CD4-positive, alpha-beta T cell treated with Interferon gamma for 1 hour (primary cell): ENCODE data around the gene MUC6.

Experiments
- DNase-seq: peaks from one replicate; pipeline ENCODE4 v3.0.0-alpha.2; 2020

The MUC6 gene

GRCh38 chr11:1036303-1036923 is at the start of gene MUC6:
Gene MUC6 (minus strand): TSS chr11:1036718. CDS start chr11:1036655, 63 bp downstream.
- no peak for DNase-seq

DNA sequence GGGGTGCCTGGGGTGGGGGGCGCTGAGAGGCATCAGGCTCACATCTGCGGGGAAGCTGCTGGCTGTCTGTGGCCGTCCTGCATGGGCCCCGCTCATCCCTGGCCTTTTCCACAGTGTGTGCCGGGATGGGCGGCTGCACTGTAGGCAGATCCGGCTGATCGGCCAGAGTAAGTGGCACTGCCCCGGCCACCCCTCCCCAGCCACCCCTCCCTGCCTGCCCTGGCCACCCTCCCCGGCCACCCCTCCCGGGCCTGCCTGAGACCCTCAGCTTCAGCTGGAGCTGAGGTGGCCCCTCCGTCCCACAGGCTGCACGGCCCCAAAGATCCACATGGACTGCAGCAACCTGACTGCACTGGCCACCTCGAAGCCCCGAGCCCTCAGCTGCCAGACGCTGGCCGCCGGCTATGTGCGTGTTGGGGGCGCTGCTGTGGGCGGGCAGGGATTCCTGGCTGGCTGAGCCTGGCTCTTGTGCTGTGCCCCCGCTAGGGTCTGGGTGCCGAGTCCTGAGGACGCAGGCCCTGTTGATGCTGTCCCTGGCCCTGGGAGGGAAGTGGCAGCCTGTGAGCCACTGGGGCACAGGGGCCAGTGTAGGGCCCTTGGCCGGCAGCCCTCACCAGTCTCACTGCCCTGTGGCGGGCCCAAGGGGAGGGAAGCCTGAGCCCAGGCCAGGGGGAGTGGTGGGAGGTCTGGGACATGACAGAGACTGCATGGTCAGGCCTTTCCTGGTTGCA is 49.1 kb upstream of the MUC6 start:
- no peak for DNase-seq

DNA sequence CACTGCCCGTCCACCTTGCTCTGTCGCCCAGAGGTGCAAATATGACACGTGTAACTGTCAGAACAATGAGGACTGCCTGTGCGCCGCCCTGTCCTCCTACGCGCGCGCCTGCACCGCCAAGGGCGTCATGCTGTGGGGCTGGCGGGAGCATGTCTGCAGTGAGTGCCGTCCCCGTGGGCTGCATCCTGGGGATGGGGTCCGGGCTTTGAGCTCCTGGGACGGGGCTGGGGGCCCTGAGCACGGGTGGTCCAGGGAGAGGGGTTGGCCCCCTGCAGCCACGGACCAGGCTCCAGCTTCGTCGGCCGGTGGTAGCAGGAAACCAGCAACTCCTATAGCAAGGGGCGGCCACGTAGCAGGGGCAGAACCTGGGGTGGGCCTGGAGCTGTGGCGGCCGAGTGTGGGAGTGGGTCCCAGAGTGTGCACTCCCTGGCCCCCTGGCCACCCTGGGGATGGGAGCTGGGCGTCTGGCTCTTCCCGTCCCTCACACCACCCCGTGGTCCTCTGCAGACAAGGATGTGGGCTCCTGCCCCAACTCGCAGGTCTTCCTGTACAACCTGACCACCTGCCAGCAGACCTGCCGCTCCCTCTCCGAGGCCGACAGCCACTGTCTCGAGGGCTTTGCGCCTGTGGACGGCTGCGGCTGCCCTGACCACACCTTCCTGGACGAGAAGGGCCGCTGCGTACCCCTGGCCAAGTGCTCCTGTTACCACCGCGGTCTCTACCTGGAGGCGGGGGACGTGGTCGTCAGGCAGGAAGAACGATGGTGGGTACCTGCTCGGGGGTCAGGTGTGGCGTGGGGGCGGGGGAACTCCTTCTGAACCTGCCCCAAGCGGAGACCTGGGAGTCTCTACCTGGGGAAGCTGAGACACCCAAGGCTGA is 48.3 kb upstream of the MUC6 start:
- DNase-seq, result no peak

GRCh38 chr11:1083621-1084551 is 47.4 kb upstream of the MUC6 start:
- no peak for DNase-seq

GRCh38 chr11:1082728-1083620 is 46.5 kb upstream of the MUC6 start:
- DNase-seq, result no peak

- no peak for DNase-seq
These were observed 45.8 kb upstream of the MUC6 start for GRCh38 chr11:1082346-1082727.

DNA sequence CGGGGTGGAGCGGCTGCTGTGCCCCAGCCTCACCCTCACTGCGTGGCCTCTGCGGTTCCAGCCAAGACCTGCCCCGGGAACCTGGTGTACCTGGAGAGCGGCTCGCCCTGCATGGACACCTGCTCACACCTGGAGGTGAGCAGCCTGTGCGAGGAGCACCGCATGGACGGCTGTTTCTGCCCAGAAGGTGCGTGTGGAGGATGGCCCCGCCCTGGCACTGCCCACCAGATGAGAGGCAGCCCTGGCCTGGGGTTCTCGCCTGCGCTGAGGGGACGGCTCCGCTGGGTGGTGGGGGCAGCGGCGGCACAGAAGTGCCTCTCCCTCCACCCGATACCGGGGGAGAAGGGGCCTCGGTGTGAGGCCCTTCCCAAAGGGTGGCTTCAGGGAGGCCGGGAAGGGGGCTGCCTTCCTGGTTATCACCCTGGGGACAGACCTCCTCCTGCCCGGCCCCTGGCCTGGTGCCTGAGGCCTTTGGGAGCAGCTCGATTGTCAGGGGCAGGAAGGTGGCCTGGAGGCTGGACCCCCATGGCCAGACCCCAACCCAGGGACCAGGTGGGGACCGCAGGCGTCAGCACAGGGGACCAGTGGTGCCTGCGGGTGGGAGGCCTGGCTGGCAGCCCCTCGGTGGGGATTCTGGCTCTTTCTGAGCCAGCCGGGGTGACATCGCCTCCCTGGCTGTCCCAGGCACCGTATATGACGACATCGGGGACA is 45.2 kb upstream of the MUC6 start:
- DNase-seq, result no peak

- no peak for DNase-seq
These were observed 41.7 kb upstream of the MUC6 start for GRCh38 chr11:1078191-1078601.

GRCh38 chr11:1077417-1078119 is 41.0 kb upstream of the MUC6 start:
- DNase-seq, result no peak

DNA sequence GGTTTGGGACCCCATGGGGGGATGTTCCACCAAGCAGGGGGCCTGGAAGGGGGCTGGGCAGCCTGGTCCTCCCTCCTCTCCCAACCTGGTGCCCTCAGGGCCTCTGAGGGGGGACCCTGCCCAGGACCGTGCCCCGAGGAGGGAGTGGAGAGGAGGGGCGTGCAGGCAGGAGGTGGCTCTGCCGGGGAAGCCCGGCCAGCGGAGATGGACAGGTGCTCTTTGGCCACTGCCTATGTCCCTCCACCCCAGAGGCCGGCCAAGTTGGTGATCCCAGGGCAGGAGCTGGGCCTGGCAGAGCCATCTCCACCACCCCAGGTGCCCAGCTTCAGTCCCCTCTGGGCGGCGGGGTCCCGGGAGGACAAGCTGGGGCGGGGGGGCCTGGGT is 40.5 kb upstream of the MUC6 start:
- no peak for DNase-seq

- DNase-seq, result no peak
These were observed 39.6 kb upstream of the MUC6 start for GRCh38 chr11:1076061-1076665.

DNA sequence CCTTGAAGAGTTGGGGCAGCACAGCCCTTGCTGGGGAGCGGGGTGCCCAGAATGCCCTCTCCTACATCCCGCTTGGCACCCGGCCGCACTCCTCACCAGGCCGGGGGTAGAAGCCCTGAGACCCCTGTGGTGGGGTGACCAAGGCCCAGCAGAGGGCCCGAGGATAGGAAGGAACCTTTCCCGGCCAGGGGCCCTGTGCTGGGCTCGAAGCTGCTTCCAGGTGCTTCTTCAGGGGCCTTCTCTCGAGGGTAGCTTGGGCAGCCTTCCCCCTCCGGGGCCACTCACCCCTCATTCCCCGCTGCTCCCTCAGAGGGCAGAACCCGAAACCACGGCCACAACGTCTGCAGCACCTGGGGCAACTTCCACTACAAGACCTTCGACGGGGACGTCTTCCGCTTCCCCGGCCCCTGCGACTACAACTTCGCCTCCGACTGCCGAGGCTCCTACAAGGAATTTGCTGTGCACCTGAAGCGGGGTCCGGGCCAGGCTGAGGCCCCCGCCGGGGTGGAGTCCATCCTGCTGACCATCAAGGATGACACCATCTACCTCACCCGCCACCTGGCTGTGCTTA is 38.9 kb upstream of the MUC6 start:
- no peak for DNase-seq

- no peak for DNase-seq
These were observed 38.0 kb upstream of the MUC6 start, which contains the start of gene MUC2 for GRCh38 chr11:1074244-1075221. Gene MUC2 (plus strand): TSS chr11:1074874.

GRCh38 chr11:1073851-1074243 is 37.3 kb upstream of the MUC6 start:
- DNase-seq, result no peak

DNA sequence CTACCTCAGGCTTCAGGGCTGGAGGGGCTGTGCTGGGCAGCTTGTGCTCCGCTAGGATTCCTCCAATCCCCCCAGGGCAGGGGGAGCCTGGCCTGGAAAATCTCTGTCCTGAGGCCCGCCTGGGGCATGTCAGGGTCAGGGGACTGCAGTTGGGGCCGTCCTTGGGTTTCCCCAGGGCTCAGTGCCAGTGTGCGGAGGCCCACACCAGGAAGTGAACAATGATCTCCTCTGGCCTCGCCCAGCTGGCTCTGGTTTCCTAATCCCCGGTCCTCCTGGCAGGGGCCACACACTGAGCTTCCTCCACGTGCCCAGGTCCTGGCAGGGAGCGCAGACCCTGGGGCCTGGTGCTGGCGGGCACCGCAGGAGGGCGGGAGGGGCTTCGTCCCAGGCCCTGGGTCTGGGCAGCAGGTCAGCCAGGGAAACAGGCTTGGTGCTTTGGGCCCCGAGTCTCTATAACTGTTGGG is 36.8 kb upstream of the MUC6 start:
- no peak for DNase-seq

DNA sequence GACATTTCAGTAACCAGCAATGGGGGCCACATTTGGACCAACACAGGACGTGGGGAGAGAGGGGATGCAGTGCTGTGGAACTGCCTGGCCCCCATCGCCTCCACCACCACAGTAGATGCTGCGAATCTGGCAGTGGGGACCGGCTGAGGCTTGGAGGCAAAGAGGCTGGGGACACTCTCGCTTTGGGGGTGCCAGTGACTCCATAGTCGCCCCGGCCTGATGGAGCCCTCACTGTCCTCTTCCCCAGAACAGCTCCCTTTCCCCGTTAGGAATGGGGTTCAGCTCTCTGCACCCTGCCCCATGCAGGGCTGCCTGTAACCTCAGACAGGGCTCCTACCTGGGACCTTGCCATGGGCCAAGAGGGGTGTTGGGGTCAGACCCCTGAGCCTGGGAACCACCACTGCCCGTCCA is 36.3 kb upstream of the MUC6 start:
- no peak for DNase-seq

DNA sequence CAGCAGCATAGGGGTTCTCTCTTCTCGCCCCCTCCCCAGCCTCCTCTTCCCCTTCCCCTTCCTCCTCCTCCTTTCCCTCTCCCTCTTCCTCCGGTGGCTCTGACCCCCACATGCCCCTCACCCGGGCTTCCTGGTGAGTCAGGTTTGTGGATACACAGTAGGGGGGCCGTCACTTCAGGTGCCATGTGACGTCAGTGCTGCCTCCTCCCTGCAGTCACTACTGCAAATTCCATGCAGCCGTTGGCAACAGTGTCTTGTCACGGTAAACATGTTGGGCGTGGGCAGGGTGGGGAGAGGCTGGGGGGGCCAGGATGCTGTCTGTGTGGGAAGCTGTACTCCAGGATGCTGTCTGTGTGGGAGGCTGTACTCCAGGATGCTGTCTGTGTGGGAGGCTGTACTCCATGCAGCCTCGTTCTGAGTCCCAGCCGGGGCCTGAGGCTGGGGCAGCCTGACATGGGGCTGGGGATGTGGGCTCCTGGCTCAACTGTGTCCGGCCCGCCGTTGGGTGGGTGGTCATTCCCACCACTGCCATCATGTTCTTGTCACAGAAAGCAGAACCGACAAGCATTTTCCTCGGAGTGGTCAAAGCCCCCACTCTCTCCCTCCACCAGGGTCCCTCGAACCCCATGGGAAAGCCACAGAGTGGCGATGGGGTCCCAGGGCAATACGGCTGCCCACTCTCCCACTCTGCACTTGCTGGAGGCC is 35.8 kb upstream of the MUC6 start:
- no peak for DNase-seq
